GM21528 (cell line): ENCODE results near the gene PDE4D.

ENCODE experiments used
- ATAC-seq: cut with Tn5 transposase; IDR thresholded peaks from one replicate; pipeline ENCODE4 v1.9.1; 2021; ENCODE audit warnings: mild to moderate bottlenecking, moderate library complexity; ENCODE audit not compliant: unreplicated experiment, low FRiP score

PDE4D gene

DNA sequence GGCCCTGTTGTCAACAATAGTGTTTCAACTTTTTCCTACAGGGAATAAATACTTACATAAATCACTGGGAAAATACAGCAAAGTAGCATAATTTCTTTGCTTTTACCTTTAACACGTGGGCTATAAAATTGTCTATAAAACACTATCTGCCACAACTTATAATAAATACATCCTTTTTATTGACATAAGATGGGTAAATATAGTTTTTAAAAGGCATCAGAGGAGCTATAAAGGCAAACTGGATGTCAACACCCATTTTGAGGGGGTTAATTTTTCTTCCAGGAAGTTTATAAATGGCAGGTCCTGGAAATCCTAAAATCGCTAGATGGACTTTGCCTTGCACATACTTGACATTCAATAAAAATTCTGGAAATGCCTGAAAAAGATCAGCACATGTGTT lies 358.0 kb downstream of the PDE4D start:
- no peak for ATAC-seq

DNA sequence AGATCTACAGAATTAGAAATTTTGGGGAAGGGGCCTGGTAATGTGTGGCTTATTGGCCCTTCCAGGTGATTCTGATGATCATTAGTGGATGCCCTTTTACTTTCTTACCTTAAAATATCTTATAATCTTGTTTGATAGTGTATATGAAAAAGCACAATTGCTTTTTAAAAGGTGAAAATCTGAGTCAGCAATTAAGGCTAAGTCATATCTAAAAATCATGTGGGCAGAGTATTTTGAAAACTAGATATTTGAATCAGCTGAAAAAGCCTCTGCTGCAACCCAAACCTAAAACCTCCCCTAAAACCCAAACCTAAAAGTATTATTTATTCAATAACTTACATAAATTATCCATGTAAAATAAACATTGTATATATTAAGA lies 359.8 kb downstream of the PDE4D start:
- ATAC-seq, result no peak

DNA sequence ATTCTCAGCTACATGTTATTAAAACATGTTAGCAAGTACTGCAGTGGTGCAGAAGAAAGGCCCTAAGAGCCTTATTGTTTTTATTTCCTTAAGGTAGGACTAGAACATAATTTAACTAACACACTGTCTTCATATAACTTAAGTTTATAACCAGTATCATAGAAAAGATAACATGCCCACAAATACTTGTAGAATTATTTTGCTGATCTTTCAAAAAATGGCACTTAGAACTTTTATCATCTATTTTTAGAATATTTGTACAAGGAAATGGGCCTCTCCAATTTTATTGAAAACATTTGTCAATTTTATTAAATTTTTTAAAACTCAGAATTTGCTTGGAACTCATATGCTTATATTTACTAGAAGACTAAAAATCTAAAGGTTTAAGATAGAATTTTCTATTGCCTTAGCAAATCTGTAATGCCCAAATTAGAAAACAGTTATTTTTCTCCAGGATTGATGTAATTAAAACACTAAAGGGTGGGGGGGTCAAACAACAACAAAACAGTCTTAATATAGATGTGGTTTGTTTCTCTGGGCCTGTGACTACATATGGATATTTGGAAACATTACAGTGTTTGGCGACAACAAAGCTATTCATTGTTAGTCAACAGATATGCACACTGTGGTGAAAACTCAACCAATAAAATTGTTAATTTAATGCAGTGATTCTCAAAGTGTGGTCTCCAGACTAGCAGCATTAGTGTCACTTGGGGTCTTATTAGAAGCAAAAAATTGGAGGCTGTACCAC lies 360.4 kb downstream of the PDE4D start:
- ATAC-seq, result no peak

DNA sequence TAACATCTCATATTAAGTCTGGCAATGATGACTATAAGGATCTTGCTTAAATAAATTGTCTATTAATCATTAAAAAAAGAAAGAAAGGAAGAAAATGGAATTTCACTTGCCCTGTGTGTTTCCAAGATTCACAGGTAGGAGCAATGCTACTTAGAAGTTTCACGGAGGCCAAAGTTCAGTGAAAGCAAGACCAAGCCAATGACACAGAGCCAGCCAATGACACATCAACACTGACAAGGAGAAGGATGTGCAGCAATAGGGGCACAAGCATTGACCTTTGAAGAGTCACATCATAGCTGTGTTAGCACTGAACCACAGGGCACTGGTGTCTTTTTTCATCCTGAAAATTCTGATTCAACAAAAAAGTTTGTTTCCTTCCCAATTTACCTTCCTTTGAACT lies 364.3 kb downstream of the PDE4D start:
- ATAC-seq, result no peak

DNA sequence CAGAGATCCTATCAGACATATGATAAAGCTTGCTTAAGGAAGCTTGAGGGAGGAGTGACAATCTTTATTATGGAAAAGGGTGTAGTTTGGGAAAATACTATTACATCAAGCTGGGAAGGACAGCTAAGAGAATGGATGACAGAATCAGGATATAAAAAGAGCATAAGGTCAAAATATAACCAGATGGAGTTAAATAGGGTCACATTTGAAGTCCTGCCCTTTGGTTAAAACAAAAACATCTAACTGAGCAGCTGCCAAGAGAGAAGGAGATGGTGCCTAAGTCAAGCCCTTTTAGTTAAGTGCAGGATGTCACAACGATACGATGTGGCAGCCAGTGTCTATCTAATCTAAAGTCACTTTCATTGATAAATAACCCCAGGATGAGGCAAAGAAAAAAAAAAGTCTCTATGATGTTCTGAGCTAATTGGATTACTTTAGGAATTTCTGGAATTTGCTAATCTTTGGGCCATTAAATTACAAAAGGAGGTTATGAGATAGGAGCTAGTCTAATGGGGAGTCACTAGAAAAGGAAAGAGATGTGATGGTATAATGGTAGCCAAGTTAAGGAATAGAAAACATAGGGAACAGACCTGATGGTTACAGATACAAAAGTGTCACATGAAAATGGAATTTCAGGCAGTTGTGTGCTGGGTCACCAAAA lies 365.2 kb downstream of the PDE4D start:
- no peak for ATAC-seq

DNA sequence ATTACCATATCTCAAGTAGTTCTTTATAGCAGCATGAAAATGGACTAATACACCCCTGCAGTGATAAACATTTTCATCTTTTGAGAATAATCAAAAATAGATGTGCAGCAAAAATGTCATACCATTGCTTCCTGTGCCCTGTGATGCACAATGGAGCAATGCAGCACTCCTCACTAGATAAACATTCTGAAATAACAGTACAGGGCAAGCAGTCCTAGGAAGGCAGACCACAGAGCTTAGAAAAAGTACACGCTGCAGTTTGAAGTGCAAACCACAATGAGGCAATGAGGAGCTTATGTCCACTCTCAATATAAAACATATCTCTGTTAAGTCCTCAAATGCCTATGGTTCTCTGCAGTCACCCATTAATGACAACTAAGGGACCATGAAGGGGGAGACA lies 367.6 kb downstream of the PDE4D start:
- no peak for ATAC-seq

DNA sequence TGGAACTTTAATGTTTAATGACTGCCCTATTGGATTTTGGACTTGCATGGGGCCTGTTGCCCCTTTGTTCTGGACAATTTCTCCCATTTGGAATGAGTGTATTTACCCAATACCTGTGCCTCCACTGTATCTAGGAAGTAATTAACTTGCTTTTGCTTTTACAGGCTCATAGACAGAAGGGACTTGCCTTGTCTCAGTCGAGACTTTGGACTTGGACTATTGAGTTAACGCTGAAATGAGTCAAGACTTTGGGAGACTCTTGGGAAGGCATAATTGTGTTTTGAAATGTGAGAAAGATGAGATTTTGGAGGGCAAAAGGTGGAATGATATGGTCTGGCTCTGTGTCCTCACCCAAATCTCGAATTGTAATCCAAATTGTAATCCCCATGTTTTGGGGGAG lies 368.2 kb downstream of the PDE4D start:
- no peak for ATAC-seq

- no peak for ATAC-seq
These were observed 371.2 kb downstream of the PDE4D start for GRCh38 chr5:59522201-59522831.

GRCh38 chr5:59521476-59521875 lies 372.1 kb downstream of the PDE4D start:
- ATAC-seq, result no peak

GRCh38 chr5:59519338-59519737 lies 374.2 kb downstream of the PDE4D start:
- no peak for ATAC-seq

DNA sequence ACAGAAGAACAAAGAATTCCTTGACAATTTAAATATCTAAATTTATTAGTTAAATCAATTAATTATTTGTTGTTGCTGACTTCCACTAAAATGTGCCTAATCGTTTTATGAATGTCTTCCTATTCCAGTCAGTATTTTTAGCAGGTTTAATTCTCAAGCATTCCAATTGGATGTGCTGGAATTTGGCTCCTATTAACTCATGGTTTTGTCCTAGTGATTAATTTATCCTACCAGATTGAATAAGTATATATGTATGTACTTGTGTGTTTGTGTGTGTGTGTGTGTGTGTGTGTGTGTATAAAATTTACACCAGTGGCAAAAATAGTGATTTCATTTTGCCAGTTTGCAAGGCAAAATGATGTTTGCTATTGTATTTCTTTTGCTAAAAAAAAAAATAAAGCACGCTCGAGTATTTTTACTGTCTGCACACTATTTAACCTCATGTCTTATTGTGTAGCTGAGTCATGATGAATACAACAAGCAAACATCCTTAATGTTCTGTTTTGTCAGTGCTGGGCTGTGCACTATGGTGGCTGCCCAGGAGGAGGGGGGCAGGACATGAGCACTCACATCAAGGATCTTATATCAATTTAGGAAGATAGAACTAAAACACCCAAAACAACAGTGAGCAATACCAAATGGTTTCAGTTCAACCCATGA lies 375.5 kb downstream of the PDE4D start:
- ATAC-seq, result no peak

DNA sequence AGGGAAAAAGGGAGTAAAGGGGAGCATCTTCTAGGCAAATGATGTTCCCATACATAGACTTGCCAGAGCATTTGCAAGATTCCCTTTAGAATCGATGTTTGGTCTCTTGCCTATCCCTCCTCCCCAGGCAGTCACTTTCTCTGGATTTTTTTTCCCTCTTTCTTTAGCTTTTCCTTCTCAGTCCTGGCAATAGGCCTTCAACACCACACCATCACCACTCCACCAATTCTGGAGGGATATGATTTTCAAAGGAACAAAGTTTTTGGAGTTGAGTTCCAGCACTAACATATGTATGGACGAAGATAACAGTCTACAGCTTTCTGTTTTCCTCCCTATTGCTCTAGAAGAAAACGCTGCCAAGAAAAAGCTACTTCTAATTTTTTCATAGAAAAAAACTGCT lies 377.4 kb downstream of the PDE4D start:
- no peak for ATAC-seq

GRCh38 chr5:59506285-59506877 lies 387.1 kb downstream of the PDE4D start:
- no peak for ATAC-seq

DNA sequence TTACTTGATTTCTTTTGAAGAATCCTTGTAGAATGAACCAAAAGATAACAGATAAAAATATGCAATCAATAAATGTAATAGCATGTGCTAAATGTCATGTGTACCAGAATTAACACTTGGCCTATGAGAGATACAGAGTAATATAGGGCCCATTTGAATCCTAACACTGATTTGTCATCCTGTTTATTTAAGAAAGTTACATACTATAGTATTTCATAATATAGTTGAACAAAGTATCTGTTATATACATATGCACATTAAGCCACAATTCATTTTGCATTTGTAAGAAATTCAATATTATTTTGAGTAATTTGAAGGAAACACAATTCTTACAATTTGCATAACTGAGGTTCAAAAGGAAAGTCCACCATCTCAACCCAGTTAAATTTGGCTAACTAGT lies 389.5 kb downstream of the PDE4D start:
- no peak for ATAC-seq

DNA sequence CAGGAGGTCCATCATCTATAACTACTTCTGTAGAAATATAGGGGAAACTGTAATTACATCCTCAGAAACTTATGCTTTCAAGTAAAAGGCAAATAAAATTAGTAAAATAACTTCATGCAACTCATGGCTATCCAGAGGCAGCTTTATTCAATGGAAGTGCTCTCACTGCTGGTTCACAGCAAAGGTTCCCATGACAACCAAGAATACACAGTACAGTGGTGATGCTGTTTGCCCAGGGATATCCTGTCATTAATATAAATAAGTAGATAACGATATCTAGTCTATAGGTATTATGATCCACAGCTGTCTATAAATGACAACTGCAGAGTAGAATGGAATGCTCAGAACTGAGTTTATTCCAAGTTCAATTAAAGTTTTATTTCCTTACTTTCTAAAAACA lies 390.3 kb downstream of the PDE4D start:
- no peak for ATAC-seq

DNA sequence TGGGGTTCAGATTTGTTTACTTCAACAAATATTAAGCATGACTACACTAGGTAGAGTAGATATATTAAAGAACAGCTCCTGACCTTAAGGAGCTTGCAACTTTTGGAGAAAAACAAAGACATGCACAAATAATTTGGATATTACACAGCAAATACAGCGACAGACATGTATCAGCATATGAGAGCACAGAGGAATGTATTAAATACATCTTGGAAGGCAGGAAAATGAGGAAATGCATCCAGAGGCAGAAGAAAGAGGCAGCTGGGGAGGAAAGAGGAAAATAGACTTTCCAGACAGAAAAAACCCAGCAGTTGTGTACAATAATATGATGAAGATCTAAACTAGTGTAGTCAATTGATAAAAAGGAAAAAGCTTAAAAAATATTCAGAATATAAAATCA lies 392.2 kb downstream of the PDE4D start:
- ATAC-seq, result no peak

DNA sequence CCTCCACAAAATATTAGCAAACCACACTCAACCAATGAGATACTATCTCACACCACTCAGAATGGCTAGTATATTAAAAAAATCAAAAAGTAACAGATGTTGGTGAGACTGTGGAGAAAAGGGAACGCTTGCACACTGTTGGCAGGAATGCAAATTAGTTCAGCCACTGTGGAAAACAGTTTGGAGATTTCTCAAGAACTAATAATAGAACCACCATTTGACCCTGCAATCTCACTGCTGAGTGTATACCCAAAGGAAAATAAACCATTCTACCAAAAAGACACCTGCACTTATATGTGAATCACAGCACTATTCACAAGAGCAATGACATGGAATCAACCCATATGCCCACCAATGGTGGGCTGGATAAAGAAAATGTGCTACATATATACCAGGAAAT lies 393.5 kb downstream of the PDE4D start:
- ATAC-seq, result no peak

GRCh38 chr5:59497207-59497606 lies 396.3 kb downstream of the PDE4D start:
- no peak for ATAC-seq

DNA sequence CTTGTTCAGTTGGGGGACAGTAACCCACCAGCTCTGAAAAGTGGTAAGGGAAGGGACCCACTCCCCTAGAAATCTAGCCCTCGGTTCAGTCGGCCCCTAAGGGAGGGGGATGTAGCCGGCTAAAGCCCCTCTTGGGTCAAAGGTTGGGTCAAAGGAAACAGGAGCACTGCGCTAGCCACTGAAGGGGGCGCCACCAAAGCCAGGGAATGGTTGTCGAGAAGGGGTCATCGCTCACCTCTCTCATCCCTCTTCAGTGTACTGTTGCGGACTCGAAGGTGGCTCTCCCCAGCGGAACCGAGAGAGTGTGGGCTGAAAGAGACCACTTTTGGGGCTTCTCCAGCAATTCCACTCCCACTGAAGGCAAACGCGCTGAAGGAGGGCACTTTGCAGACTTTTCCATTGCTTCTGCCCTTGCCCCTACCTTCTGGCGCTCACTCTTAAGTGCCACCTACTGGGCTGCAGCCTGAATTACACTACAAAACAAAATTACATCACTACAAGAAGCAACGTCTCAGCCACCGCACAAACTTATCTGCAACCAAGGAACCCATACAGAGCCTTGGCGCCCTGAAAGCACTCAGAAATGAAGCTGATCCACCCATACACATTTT lies 396.9 kb downstream of the PDE4D start:
- ATAC-seq, result no peak

DNA sequence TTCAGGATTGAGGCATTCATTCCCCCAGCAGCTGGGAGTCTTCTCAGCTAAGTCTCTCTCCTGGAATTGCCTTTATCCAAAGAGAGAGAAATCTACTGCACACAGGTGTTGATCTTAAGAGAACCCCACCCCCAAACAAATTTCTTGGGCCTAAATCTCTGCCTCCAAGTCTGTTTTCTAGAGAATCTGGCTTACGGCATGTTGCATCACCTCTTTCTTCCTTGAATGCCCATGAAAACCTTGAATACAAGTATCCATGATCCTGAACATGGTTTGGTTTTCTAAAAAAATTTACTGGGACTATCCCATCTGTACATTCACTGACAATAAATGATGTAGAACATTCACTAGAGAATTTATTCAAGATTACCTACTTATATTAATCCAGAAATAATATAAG lies 401.6 kb downstream of the PDE4D start:
- ATAC-seq, result no peak

DNA sequence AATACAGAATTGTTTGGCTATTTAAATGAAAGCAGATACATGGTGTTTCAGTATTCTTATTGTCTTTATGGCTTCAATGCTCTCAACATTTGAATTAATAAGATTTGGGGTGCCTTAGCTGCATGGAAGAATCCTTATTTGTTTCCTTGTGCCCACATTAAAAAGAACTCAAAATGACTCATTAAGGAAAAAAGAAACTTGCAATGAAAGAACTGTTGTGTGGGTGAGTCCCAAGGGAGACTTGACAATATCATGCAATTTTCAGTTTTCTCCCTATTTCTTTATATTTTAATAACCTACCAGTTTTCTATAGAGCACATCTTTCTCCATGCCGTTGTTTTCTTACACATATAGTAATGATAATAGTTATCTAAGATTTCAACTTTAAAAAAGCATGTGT lies 404.0 kb downstream of the PDE4D start:
- ATAC-seq, result no peak
